Transverse colon (tissue), 4 donors: Measurements from ENCODE around the gene GEN1. TPM values are rescaled to one million over a fixed set of nuclear protein-coding genes. Genes with fewer than 3 reads are reported as not detected.
"Not testable (repeated sequence)": the region's sequence is repeated elsewhere in the genome, so short reads cannot be mapped to it uniquely, and the experiment has no call there.

Experiments
- DNase-seq: peaks from one replicate; pipeline ENCODE4 v3.0.0-alpha.2; 2019
- H3K27ac ChIP-seq, 4 donors: fragments of 200-600 bp; sonication (generic); 2 replicates each; pipeline ENCODE4 v1.5.1; 2016 to 2018; ENCODE audit warnings: inconsistent platforms in 4 of 4
- H3K27me3 ChIP-seq: fragments of 200-600 bp; sonication (generic); 2 replicates; pipeline ENCODE4 v1.5.1; 2017; ENCODE audit warnings: inconsistent platforms
- H3K36me3 ChIP-seq, 4 donors: fragments of 200-600 bp; sonication (generic); 2 replicates each; pipeline ENCODE4 v1.5.1; 2017 to 2019; ENCODE audit warnings: inconsistent platforms in 4 of 4
- H3K4me1 ChIP-seq, 4 donors: fragments of 200-600 bp; sonication (generic); 2 replicates each; pipeline ENCODE4 v1.5.1; 2017 to 2020; ENCODE audit warnings: inconsistent platforms in 4 of 4
- H3K4me3 ChIP-seq, 4 donors: fragments of 200-600 bp; sonication (generic); 1 replicate in 1 of 4; 2 replicates in 3 of 4; pipeline versions ENCODE4 v1.5.1 to v1.6.1; 2017 to 2019; ENCODE audit warnings: inconsistent platforms in 4 of 4
- H3K9me3 ChIP-seq, 2 donors: fragments of 200-600 bp; sonication (generic); 2 replicates each; pipeline ENCODE4 v1.5.1; 2017 to 2019; ENCODE audit warnings: inconsistent platforms in 2 of 2
- EP300 ChIP-seq: sonication (generic); formaldehyde crosslinking; IDR thresholded peaks from one replicate; pipeline ENCODE4 v1.6.1; 2017; ENCODE audit warnings: antibody characterized with exemption, low read depth
- POLR2A ChIP-seq: fragments of 450-650 bp; IDR thresholded peaks from one replicate; pipeline ENCODE4 v1.6.1; 2016; ENCODE audit warnings: antibody characterized with exemption, mild to moderate bottlenecking, moderate library complexity
- POLR2AphosphoS5 ChIP-seq, 3 donors: sonication (generic); formaldehyde crosslinking; IDR thresholded peaks; one replicate each; pipeline ENCODE4 v1.6.1; 2016; ENCODE audit warnings: antibody characterized with exemption in 3 of 3
- WGBS, 2 donors: methylation state at CpG; one replicate each; pipeline ENCODE4 v1.1.5; 2018; ENCODE audit warnings: low coverage in 1 of 2; 5-methylcytosine and 5-hydroxymethylcytosine counted together
- in situ Hi-C, 4 donors: fragments of 200-750 bp; cut with MboI; loops; one replicate each; pipeline versions ENCODE4 v1.15.0 to v1.15.1; 2017; ENCODE audit warnings: low sequenced_read_pairs in 3 of 4, low pct_ligation_motif_present in 1 of 4, low pct_unique_long_range_greater_than_20kb in 1 of 4
- intact Hi-C: fragments of 100-400 bp; cut with DNase I; formaldehyde crosslinking; loops from one replicate; pipeline ENCODE4 v1.15.1; 2023; ENCODE audit warnings: low total_unique reads
- total RNA-seq, 4 donors: library from RNA; depleted of rRNA; stranded (reverse); fragments of >200 nt; gene quantifications; one replicate each; pipeline ENCODE4 v1.1.0, GENCODE V29; 2016
- TF ChIP-seq, protein P1 (sequence below), 5 experiments: fragments of 200-600 bp in 3 of 5; fragments of 450-650 bp in 2 of 5; sonication (generic) in 3 of 5; IDR thresholded peaks; 1 replicate in 2 of 5; 2 replicates in 3 of 5; pipeline ENCODE4 v1.5.1; 2016 to 2017; ENCODE audit warnings: antibody characterized with exemption in 5 of 5, inconsistent platforms in 3 of 5, mild to moderate bottlenecking in 2 of 5, moderate library complexity in 1 of 5

The GEN1 gene
- total RNA-seq, 4 donors from 2014 or later, result 36.4 to 110 (median 63.7) TPM

DNA sequence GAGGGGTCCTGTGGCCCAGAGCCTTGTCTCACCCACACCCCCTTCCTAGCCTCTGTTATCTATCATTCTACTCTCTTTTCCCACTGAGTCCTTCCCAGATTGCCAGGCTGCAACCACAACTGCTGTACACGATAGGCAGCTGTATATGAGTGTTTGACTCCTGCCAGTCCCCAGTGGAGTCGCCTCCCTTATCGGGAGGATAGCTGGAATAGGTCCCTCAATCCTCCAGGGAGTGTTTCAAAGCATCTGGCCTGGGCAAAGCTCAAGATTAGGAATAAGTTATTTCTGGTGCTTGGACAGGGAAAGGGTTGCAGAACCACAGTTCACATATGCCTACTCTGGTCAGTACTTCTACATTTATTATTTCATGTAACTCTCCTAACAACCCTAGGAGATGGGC is 67.1 kb downstream of the GEN1 start:
- Histone ChIP-seq H3K4me3 (no peak overlapping the region), H3K27me3 (no peaks in the 10 kb centered on the region), H3K4me1 (peaks cover 0 to 5% (median 2%) of the 10 kb centered on the region in 4 donors), H3K27ac (no peak overlapping the region), H3K9me3 (no peaks in the 10 kb centered on the region), H3K36me3 (no peaks in the 10 kb centered on the region)
- intact Hi-C loops (no loop called here), in situ Hi-C loops (no loop called here)
- TF ChIP-seq, protein P1, sequence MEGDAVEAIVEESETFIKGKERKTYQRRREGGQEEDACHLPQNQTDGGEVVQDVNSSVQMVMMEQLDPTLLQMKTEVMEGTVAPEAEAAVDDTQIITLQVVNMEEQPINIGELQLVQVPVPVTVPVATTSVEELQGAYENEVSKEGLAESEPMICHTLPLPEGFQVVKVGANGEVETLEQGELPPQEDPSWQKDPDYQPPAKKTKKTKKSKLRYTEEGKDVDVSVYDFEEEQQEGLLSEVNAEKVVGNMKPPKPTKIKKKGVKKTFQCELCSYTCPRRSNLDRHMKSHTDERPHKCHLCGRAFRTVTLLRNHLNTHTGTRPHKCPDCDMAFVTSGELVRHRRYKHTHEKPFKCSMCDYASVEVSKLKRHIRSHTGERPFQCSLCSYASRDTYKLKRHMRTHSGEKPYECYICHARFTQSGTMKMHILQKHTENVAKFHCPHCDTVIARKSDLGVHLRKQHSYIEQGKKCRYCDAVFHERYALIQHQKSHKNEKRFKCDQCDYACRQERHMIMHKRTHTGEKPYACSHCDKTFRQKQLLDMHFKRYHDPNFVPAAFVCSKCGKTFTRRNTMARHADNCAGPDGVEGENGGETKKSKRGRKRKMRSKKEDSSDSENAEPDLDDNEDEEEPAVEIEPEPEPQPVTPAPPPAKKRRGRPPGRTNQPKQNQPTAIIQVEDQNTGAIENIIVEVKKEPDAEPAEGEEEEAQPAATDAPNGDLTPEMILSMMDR (IDR thresholded peaks at IDR 0.05), result no peak
- TF ChIP-seq POLR2A (no peak), EP300 (no peak), POLR2AphosphoS5 (IDR thresholded peaks at IDR 0.05) (no peak)
- WGBS, 2 donors, result 85% methylated on average over 3 of the region's 3 CpGs; no CpG with 5 or more reads in 1 of the 2 donors
- no peak for DNase-seq

DNA sequence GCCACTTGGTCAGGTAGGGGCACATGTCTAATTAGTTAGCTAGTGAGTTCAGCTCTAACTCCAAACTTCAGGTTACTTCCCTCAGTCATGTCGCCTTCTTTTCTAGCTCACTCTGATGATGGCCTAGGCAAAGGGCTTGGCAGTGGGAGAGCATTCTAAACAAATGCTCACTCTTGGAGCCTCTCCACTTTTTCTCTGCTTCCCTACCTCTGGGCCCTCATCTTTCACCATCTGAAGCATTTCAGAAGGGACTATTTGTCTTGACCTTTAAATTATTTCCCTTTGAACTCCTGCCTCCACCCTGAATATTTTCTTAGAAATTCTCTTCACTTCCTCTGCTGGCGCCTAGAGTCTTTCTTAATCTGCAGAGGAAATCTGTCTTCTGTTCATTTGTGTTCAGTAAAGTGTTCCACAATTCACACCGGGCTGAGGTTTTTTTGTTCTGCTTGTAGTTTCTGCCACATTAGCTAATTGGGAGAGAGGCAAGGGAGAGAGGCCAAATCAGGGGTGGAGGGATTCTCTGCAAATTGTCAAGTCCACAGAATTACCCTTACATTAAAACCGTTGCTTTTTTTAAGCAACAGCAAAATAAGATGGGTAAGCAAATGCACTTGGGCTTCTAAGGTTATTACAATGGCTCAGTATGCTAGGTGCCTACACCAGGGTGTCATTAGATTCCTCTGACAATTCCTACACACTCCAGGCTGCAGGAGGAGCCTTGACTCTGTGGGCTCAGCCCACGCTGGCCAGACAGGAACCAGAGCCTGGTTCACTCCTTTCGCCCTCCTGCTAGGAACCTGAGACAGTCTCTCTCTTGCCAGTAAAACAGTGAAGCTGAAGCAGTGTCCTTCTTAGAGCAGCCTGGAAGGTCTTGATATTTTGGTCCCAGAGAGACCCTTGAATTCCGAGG is 67.9 kb downstream of the GEN1 start:
- Histone ChIP-seq H3K9me3 (no peaks in the 10 kb centered on the region), H3K4me3 (no peak overlapping the region), H3K4me1 (peaks cover 0 to 5% (median 2%) of the 10 kb centered on the region in 4 donors), H3K36me3 (no peaks in the 10 kb centered on the region), H3K27ac (no peak overlapping the region), H3K27me3 (no peaks in the 10 kb centered on the region)
- intact Hi-C loops (no loop called here), in situ Hi-C loops (no loop called here)
- WGBS, 2 donors, result 53 to 71% methylated on average over 5 to 7 of the region's 7 CpGs
- TF ChIP-seq EP300, result no peak
- no peak for DNase-seq

DNA sequence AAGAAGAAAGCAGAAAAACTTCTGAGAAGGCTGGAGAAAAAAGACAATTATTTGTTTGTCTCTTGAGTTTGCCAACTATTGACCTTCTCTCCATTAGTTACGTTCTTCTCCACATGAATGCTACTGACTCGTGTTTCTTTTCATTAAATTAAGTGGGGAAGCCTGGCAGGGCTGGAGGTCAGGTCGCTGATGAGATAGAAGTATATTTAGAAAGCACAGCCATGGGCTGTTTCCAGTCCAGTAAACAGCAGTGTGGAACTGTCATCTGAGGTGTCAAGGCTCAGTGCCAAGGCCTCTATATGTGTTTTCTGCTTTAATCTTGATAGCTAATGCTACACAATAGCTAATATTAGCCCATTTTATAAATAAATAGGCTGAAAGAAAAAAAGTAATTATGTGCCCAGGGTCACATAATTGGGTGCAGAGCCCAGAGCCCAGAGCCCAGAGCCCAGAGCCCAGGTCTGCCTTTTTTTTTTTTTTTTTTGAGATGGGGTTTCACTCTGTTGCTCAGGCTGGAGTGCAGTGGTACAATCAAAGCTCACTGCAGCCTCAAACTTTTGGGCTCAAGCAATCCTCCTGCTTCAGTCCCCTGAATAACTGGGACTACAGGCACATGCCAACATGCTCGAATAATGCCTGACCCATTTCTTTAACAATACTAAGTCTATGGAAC is 68.6 kb downstream of the GEN1 start:
- intact Hi-C loops, result no loop called here
- no peak for DNase-seq
- WGBS, 2 donors, result 73 to 74% methylated on average over 3 to 4 of the region's 4 CpGs
- Histone ChIP-seq H3K4me1 (peaks cover 0 to 10% (median 4%) of the 10 kb centered on the region in 4 donors), H3K27me3 (no peaks in the 10 kb centered on the region), H3K9me3 (no peaks in the 10 kb centered on the region), H3K4me3 (no peak overlapping the region), H3K27ac (no peak overlapping the region), H3K36me3 (no peaks in the 10 kb centered on the region)
- in situ Hi-C loops, result no loop called here
- no peak for TF ChIP-seq EP300
- TF ChIP-seq, protein P1 (IDR thresholded peaks at IDR 0.05), result no peak
- TF ChIP-seq POLR2A, result no peak
- no peak for TF ChIP-seq POLR2AphosphoS5 (IDR thresholded peaks at IDR 0.05)

DNA sequence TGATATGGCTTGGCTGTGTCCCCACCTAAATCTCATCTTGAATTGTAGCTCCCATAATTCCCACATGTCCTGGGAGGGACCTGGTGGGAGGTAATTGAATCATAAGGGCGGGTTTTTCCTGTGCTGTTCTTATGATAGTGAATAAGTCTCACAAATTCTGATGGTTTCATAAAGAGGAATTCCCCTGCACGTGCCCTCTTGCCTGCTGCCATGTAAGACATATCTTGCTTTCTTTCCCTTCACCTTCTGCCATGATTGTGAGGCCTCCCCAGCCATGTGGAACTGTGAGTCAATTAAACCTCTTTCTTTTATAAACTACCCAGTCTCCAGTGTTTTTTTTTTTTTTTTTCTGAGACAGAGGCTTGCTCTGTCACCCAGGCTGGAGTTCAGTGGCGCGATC is 69.7 kb downstream of the GEN1 start:
- intact Hi-C loops, H3K36me3 ChIP-seq, H3K27ac ChIP-seq, in situ Hi-C loops, H3K4me3 ChIP-seq, DNase-seq, H3K9me3 ChIP-seq, H3K27me3 ChIP-seq: not testable (repeated sequence)
- WGBS, 2 donors, result 71 to 88% methylated on average over 2 to 4 of the region's 4 CpGs
- peaks cover 0 to 15% (median 8%) of the 10 kb centered on the region in 4 donors for H3K4me1 ChIP-seq

DNA sequence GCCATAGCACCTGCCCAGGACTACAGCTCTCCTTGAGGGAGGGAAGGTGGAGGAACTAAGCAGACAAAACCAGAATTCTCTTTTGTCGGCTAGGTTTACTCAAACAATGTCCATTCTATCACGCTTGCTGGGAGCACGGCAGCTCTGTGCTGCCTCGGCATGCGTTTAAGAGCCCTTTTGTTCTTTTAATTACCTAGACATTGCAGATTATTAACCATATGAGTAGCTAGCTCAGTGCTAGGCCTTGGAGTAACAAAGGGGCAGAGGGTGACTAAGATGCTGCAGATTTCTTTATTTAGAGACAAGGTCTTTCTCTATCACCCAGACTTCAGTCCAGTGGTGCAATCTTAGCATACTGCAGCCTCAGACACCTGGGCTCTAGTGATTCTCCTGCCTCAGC is 73.4 kb downstream of the GEN1 start:
- intact Hi-C loops, result no loop called here
- Histone ChIP-seq H3K27ac (peak overlapping the region in 3 of 4 donors; percentile 22 to 38 (median 27)), H3K27me3 (no peaks in the 10 kb centered on the region), H3K4me1 (peaks cover 0 to 20% (median 9%) of the 10 kb centered on the region in 4 donors), H3K9me3 (no peaks in the 10 kb centered on the region), H3K4me3 (no peak overlapping the region), H3K36me3 (no peaks in the 10 kb centered on the region)
- no peak for TF ChIP-seq POLR2A
- no peak for TF ChIP-seq EP300
- TF ChIP-seq, protein P1 (IDR thresholded peaks at IDR 0.05), result no peak
- TF ChIP-seq POLR2AphosphoS5 (IDR thresholded peaks at IDR 0.05), result no peak
- no peak for DNase-seq
- 53 to 74% methylated on average over 5 of the region's 5 CpGs for WGBS, 2 donors
- in situ Hi-C loops, result loop anchor here in 2 of 4 donors (25.0 kb wide), 1 partner anchor 115 kb away; no protein-coding TSS in a partner anchor
